Left ventricle myocardium inferior (tissue), 1 donor: Measurements from ENCODE around the gene MTR. TPM values are rescaled to one million over a fixed set of nuclear protein-coding genes. Genes with fewer than 3 reads are reported as not detected.

Experiments
- DNase-seq: peaks from one replicate; pipeline ENCODE4 v3.0.0-alpha.2; 2020
- H3K27ac ChIP-seq: fragments of 200-600 bp; replicated peaks from 2 replicates; pipeline ENCODE4 v1.8.0; 2021
- H3K27me3 ChIP-seq: fragments of 200-600 bp; 2 replicates; pipeline ENCODE4 v1.8.0; 2021; ENCODE audit warnings: low read depth
- H3K36me3 ChIP-seq: fragments of 200-600 bp; 2 replicates; pipeline ENCODE4 v1.8.0; 2021
- H3K4me1 ChIP-seq: fragments of 200-600 bp; 2 replicates; pipeline ENCODE4 v1.8.0; 2021
- H3K4me3 ChIP-seq: fragments of 200-600 bp; 2 replicates; pipeline ENCODE4 v1.8.0; 2021; ENCODE audit warnings: mild to moderate bottlenecking, moderate library complexity
- H3K9me3 ChIP-seq: fragments of 200-600 bp; replicated peaks from 2 replicates; pipeline ENCODE4 v1.8.0; 2021
- intact Hi-C: fragments of 100-400 bp; cut with micrococcal nuclease; formaldehyde crosslinking; loops from one replicate; pipeline ENCODE4 v1.11.0; 2022
- total RNA-seq: library from RNA; stranded (reverse); fragmentation: NEBNext Ultra II Directional; extraction: Animal tissue kit (Norgen Biotek cat#: 25700); gene quantifications from one replicate; pipeline ENCODE4 v1.2.1, GENCODE V29; 2021
- TF ChIP-seq, protein P1 (sequence below): fragments of 200-600 bp; IDR thresholded peaks from 2 replicates; pipeline ENCODE4 v1.8.0; 2021; ENCODE audit warnings: antibody characterized with exemption, mild to moderate bottlenecking, borderline replicate concordance
- donor health status: DM: no; HTN: yes; CAD: no; lungs with severe emphysema.

MTR gene
- total RNA-seq, 1 donor from 2014 or later, result 47.6 TPM

DNA sequence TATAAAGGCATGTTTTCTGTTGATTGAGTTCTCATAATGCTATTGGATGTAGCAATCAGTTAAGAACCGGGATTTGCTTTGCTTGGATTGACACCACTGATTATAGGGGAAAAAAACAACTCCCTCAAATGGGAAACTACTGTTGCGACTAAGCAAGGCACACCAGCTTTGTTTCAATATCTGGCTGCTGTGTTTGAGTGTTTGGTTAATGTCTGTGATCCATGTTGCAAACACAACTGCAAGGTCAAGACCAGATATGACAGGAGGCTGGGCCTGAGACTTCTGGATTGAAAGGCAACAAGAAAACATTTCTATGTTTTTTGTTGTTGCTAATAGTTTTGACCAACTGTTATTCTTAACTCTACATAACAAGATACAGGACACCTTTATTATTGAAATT is 50.7 kb downstream of the MTR start:
- intact Hi-C loops, result no loop called here
- TF ChIP-seq, protein P1, sequence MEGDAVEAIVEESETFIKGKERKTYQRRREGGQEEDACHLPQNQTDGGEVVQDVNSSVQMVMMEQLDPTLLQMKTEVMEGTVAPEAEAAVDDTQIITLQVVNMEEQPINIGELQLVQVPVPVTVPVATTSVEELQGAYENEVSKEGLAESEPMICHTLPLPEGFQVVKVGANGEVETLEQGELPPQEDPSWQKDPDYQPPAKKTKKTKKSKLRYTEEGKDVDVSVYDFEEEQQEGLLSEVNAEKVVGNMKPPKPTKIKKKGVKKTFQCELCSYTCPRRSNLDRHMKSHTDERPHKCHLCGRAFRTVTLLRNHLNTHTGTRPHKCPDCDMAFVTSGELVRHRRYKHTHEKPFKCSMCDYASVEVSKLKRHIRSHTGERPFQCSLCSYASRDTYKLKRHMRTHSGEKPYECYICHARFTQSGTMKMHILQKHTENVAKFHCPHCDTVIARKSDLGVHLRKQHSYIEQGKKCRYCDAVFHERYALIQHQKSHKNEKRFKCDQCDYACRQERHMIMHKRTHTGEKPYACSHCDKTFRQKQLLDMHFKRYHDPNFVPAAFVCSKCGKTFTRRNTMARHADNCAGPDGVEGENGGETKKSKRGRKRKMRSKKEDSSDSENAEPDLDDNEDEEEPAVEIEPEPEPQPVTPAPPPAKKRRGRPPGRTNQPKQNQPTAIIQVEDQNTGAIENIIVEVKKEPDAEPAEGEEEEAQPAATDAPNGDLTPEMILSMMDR, result no peak
- H3K9me3 ChIP-seq, result no peaks in the 10 kb centered on the region
- H3K27ac ChIP-seq, result peak overlapping the region; percentile 76
- H3K27me3 ChIP-seq, result no peaks in the 10 kb centered on the region
- peaks cover 50% of the 10 kb centered on the region for H3K4me1 ChIP-seq
- H3K4me3 ChIP-seq, result no peak overlapping the region
- DNase-seq, result no peak
- H3K36me3 ChIP-seq, result peaks cover 40% of the 10 kb centered on the region

DNA sequence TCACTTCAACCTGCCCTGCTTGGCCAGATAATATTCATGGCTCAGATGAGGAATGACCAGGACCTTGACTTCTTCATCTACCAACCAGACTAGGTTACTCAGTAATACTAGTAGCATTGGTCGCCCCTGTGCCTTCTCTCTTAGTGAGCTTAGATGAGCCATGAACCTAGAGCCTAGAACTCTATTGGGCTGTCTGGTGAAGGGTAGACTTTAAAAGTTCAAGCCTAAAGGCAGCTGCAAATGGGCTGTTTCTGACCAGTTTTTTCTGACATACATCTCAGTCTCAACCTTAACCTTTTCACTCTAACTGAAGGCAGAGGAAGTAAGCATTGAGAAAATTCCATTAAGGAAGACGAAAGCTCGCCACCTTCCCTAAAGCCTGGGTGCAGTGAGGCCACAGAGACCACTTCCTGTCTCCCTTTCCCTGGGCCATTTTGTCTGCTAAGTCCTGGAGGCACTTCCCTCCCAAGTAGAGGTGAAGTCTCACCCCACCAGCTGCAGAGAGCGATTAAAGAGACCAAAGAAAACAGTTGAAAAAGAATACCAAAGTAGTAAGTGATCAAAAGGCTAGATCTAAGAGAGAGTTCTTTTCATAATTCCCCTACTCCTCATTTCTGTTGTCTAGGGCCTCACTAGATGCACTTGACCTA is 53.3 kb downstream of the MTR start:
- H3K4me1 ChIP-seq, result peaks cover 50% of the 10 kb centered on the region
- DNase-seq, result no peak
- no peaks in the 10 kb centered on the region for H3K27me3 ChIP-seq
- peaks cover 49% of the 10 kb centered on the region for H3K36me3 ChIP-seq
- no peaks in the 10 kb centered on the region for H3K9me3 ChIP-seq
- no peak overlapping the region for H3K4me3 ChIP-seq
- TF ChIP-seq, protein P1, result no peak
- intact Hi-C loops, result no loop called here
- no peak overlapping the region for H3K27ac ChIP-seq

DNA sequence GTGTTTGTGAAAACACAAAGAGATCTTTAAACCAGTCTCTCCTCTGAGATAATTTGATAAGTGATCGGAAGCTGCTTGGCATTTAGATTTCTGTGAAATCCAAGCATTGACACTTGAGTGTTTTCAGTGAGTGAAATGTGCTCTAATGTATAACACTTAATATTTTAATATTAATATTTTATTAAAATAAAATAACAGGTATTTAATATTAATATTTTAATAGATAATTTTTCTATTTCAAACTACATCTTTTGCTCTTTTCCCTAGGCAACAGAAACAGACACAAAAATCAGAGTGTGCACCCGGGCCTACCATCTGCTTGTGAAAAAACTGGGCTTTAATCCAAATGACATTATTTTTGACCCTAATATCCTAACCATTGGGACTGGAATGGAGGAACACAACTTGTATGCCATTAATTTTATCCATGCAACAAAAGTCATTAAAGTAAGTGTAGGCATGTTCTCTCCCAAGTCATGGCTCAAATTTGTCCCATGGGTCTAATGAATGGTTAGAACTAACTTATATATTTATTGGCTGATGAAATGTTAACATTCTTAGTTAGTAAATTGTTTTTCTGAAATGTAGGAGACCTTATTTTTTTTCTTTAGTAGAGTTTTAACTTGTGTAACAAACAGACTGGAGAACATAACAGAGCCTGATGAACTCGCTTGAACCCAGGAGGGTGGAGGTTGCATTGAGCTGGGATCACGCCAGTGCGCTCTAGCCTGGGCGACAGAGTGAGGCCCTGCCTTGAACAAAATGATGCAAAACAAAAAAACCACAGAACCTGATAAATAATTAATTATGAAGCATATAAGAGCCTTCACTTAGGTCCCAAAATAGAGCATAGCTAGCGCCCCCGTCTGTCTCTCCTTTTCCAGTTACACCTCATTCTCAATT is 55.2 kb downstream of the MTR start:
- TF ChIP-seq, protein P1, result no peak
- H3K4me3 ChIP-seq, result no peak overlapping the region
- H3K27ac ChIP-seq, result no peak overlapping the region
- H3K9me3 ChIP-seq, result no peaks in the 10 kb centered on the region
- no peaks in the 10 kb centered on the region for H3K27me3 ChIP-seq
- intact Hi-C loops, result no loop called here
- peaks cover 68% of the 10 kb centered on the region for H3K36me3 ChIP-seq
- no peak for DNase-seq
- H3K4me1 ChIP-seq, result peaks cover 33% of the 10 kb centered on the region

DNA sequence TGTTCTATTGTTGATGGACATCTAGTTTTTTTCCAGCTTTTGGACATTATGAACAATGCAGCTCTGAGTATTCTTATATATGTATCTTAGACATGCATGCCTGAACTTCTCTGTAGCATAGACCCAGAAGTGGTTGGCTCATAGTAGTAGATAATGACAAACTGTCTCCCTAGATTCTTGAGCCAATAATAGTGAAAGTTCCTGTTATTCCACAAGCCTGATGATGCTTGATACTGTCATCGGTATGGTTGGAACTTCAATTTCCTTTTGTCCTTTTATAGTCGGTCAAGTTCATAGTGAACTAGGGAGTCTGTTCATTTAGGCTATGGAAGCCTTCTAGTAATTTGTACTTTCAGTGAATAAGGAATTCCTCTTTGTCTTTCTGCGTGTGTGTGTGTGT is 56.8 kb downstream of the MTR start:
- peaks cover 23% of the 10 kb centered on the region for H3K4me1 ChIP-seq
- no peaks in the 10 kb centered on the region for H3K27me3 ChIP-seq
- no peak for DNase-seq
- intact Hi-C loops, result no loop called here
- no peaks in the 10 kb centered on the region for H3K9me3 ChIP-seq
- H3K36me3 ChIP-seq, result peaks cover 83% of the 10 kb centered on the region
- H3K4me3 ChIP-seq, result no peak overlapping the region
- TF ChIP-seq, protein P1, result no peak
- no peak overlapping the region for H3K27ac ChIP-seq

DNA sequence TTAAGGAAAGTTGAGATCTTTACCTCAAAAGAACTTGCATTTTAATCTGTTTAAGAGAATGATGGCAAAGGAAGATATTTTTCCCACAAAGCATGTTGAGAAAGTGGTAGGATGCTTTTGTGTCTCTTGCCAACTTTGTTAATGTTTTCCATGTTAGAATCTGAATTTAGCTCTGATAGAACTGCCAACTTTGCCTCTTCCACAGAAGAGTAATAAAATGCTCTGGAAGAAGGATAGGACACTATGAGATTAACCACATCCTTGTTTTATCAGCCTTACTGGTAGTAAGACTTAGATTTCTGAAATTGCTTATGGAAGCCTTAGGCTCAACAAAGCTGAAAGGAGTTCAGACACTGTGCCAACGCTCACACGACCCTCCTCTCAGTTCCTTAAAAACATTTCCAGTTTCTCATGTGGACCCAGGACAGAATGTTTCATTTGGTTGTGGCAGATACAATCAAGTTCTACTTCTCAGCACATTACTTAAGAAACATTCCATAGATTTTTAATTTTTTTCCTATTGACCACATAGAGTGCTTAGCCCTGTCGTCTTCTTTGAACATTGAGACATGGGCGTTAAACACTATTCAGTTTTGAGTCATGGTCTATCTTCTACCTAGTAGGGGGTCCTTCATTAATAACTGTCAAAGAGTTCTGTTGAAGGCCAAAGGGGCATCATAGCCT is 59.0 kb downstream of the MTR start:
- DNase-seq, result no peak
- Histone ChIP-seq H3K4me1 (peaks cover 11% of the 10 kb centered on the region), H3K4me3 (no peak overlapping the region), H3K27me3 (no peaks in the 10 kb centered on the region), H3K9me3 (no peaks in the 10 kb centered on the region), H3K36me3 (peaks cover 95% of the 10 kb centered on the region), H3K27ac (no peak overlapping the region)
- TF ChIP-seq, protein P1, result no peak
- intact Hi-C loops, result no loop called here
